HEK293 (cell line): Measurements from ENCODE around the gene STIM1.
A peak's percentile ranks its signal among the peaks of the same experiment; 100 is the strongest.

Source experiments
- FEZF1 ChIP-seq: fragments of 450-650 bp; formaldehyde crosslinking; IDR thresholded peaks from 2 replicates; pipeline ENCODE4 v1.5.1; 2016; ENCODE audit warnings: missing biosample characterization, missing genetic modification characterization
- GLI2 ChIP-seq: fragments of 450-650 bp; formaldehyde crosslinking; IDR thresholded peaks from 2 replicates; pipeline ENCODE4; 2017; ENCODE audit warnings: missing biosample characterization, missing genetic modification characterization, low read depth, borderline replicate concordance
- KLF1 ChIP-seq: fragments of 450-650 bp; formaldehyde crosslinking; IDR thresholded peaks from 2 replicates; pipeline ENCODE4 v1.5.1; 2016; ENCODE audit warnings: missing biosample characterization, missing genetic modification characterization
- KLF8 ChIP-seq: fragments of 450-650 bp; formaldehyde crosslinking; IDR thresholded peaks from 2 replicates; pipeline ENCODE4 v1.5.1; 2016; ENCODE audit warnings: missing biosample characterization, missing genetic modification characterization
- PRDM1 ChIP-seq: fragments of 450-650 bp; formaldehyde crosslinking; IDR thresholded peaks from 2 replicates; pipeline ENCODE4; 2016; ENCODE audit warnings: missing biosample characterization, missing genetic modification characterization
- SP2 ChIP-seq: fragments of 450-650 bp; formaldehyde crosslinking; IDR thresholded peaks from 2 replicates; pipeline ENCODE4 v1.5.1; 2016; ENCODE audit warnings: missing biosample characterization, missing genetic modification characterization
- ZBTB7A ChIP-seq: fragments of 450-650 bp; formaldehyde crosslinking; IDR thresholded peaks from 2 replicates; pipeline ENCODE4 v1.5.1; 2016; ENCODE audit warnings: low read depth, missing biosample characterization, missing genetic modification characterization
- ZEB2 ChIP-seq: fragments of 450-650 bp; formaldehyde crosslinking; IDR thresholded peaks from 2 replicates; pipeline ENCODE4 v1.5.1; 2016; ENCODE audit warnings: missing biosample characterization, missing genetic modification characterization
- ZFP41 ChIP-seq: fragments of 450-650 bp; formaldehyde crosslinking; IDR thresholded peaks from 2 replicates; pipeline ENCODE4 v1.5.1; 2016; ENCODE audit warnings: missing biosample characterization, missing genetic modification characterization, borderline replicate concordance
- ZNF169 ChIP-seq: fragments of 450-650 bp; formaldehyde crosslinking; IDR thresholded peaks from 2 replicates; pipeline ENCODE4 v1.5.1; 2016; ENCODE audit warnings: missing biosample characterization, missing genetic modification characterization
- ZNF19 ChIP-seq: fragments of 450-650 bp; formaldehyde crosslinking; IDR thresholded peaks from 2 replicates; pipeline ENCODE4; 2016; ENCODE audit warnings: missing biosample characterization, missing genetic modification characterization, low read depth
- ZNF23 ChIP-seq: fragments of 450-650 bp; formaldehyde crosslinking; IDR thresholded peaks from 2 replicates; pipeline ENCODE4 v1.5.1; 2016; ENCODE audit warnings: missing biosample characterization, missing genetic modification characterization, borderline replicate concordance
- ZNF391 ChIP-seq: fragments of 450-650 bp; formaldehyde crosslinking; IDR thresholded peaks from 2 replicates; pipeline ENCODE4 v1.5.1; 2016; ENCODE audit warnings: low read depth, missing biosample characterization, missing genetic modification characterization, borderline replicate concordance
- ZNF521 ChIP-seq: fragments of 450-650 bp; formaldehyde crosslinking; IDR thresholded peaks from 2 replicates; pipeline ENCODE4 v1.5.1; 2017; ENCODE audit warnings: missing biosample characterization, mild to moderate bottlenecking, missing genetic modification characterization
- ZNF558 ChIP-seq: fragments of 450-650 bp; formaldehyde crosslinking; IDR thresholded peaks from 2 replicates; pipeline ENCODE4 v1.5.1; 2016; ENCODE audit warnings: missing biosample characterization, missing genetic modification characterization
- ZNF561 ChIP-seq: fragments of 450-650 bp; IDR thresholded peaks from 2 replicates; pipeline ENCODE4 v1.5.1; 2018; ENCODE audit warnings: missing biosample characterization, missing genetic modification characterization, borderline replicate concordance
- ZNF768 ChIP-seq: fragments of 450-650 bp; formaldehyde crosslinking; IDR thresholded peaks from 2 replicates; pipeline ENCODE4 v1.5.1; 2018; ENCODE audit warnings: missing biosample characterization, mild to moderate bottlenecking, missing genetic modification characterization
- ZNF776 ChIP-seq: fragments of 450-650 bp; formaldehyde crosslinking; IDR thresholded peaks from 2 replicates; pipeline ENCODE4 v1.5.0; 2017; ENCODE audit warnings: missing biosample characterization, missing genetic modification characterization, borderline replicate concordance
- ZNF777 ChIP-seq: fragments of 450-650 bp; formaldehyde crosslinking; IDR thresholded peaks from 2 replicates; pipeline ENCODE4 v1.5.1; 2017; ENCODE audit warnings: missing biosample characterization, missing genetic modification characterization, borderline replicate concordance
- ZSCAN30 ChIP-seq: fragments of 450-650 bp; IDR thresholded peaks from 2 replicates; pipeline ENCODE4 v1.5.1; 2018; ENCODE audit warnings: missing biosample characterization, mild to moderate bottlenecking, missing genetic modification characterization, moderate library complexity
- TF ChIP-seq, protein P1 (sequence below): fragments of 450-650 bp; IDR thresholded peaks from 2 replicates; pipeline ENCODE4 v1.5.1; 2018; ENCODE audit warnings: missing biosample characterization, missing genetic modification characterization
- TF ChIP-seq, protein P2 (sequence below): fragments of 450-650 bp; formaldehyde crosslinking; IDR thresholded peaks from 2 replicates; pipeline ENCODE4 v1.5.1; 2016; ENCODE audit warnings: missing biosample characterization, missing genetic modification characterization
- TF ChIP-seq, protein P3 (sequence below): fragments of 450-650 bp; formaldehyde crosslinking; IDR thresholded peaks from 2 replicates; pipeline ENCODE4 v1.5.1; 2016; ENCODE audit warnings: missing biosample characterization, missing genetic modification characterization
- TF ChIP-seq, protein P4 (sequence below): fragments of 450-650 bp; formaldehyde crosslinking; IDR thresholded peaks from 2 replicates; pipeline ENCODE4 v1.5.1; 2017; ENCODE audit warnings: missing biosample characterization, missing genetic modification characterization
- TF ChIP-seq, protein P5 (sequence below): fragments of 450-650 bp; formaldehyde crosslinking; IDR thresholded peaks from 2 replicates; pipeline ENCODE4 v1.5.1; 2016; ENCODE audit warnings: missing biosample characterization, missing genetic modification characterization, borderline replicate concordance

STIM1 gene

DNA sequence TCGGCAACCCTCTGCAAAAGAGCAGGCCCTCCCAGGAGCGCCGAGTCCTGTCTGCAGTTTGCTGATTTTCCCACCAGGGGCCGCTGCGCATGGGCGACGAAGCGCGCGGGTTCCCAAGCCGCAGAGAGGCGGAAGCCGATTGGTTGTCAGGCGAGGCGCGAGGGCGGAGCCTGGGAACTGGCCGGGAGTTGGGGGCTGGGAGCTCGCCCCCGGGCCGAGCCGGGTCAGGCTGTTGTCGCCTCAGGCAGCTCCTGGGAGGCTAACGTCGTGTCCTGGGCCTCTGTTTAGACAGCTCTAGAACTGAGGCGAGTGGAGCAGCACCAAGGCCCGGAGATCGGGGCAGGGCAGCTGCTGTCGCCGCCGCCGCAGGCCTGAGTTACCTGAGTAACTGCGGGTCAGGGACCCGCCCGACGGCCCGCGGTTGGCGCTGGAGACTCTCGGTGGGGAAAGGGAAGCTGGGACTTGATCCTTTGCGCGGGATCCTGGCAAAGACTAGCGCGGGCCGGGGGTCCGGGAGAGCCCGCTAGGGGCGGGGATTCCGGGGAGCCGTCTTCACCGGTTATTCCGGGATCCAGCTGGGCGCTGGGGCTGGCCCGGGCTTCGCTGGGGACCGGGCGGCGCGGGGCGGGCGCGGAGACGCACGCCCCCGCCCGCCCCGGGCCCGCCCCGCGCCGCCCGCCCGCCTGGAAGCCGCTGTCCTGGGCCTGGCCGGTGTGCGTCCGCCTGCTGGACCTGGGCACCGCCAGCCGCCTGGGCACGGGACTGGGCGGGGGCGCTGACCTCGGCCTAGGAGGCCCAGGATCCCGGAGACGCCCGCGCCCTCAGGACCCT, at the start of gene STIM1 (continued):
- TF ChIP-seq ZNF561 (tag by site-specific recombination) (0 out of 2 replicates have a peak, but pooled peaks have one; percentile 17), SP2 (tag by site-specific recombination) (peak; percentile 85), ZNF521 (tag by site-specific recombination) (no peak), ZNF169 (no peak), ZBTB7A (tag by site-specific recombination) (no peak), ZNF391 (tag by site-specific recombination) (no peak), ZNF776 (tag by site-specific recombination) (no peak), PRDM1 (tag by site-specific recombination) (no peak), KLF8 (peak; percentile 67; the same call in 1 of the 2 replicates), ZNF768 (tag by site-specific recombination) (no peak), ZSCAN30 (tag by site-specific recombination) (no peak), KLF1 (peak; percentile 46; the same call in 1 of the 2 replicates), ZNF23 (no peak), ZEB2 (tag by site-specific recombination) (peak; percentile 73), FEZF1 (tag by site-specific recombination) (no peak), ZNF19 (tag by site-specific recombination) (no peak), ZFP41 (tag by site-specific recombination) (no peak), ZNF777 (tag by site-specific recombination) (peak; percentile 79; the same call in 1 of the 2 replicates), ZNF558 (tag by site-specific recombination) (no peak), GLI2 (tag by site-specific recombination) (no peak)
- TF ChIP-seq, protein P1, sequence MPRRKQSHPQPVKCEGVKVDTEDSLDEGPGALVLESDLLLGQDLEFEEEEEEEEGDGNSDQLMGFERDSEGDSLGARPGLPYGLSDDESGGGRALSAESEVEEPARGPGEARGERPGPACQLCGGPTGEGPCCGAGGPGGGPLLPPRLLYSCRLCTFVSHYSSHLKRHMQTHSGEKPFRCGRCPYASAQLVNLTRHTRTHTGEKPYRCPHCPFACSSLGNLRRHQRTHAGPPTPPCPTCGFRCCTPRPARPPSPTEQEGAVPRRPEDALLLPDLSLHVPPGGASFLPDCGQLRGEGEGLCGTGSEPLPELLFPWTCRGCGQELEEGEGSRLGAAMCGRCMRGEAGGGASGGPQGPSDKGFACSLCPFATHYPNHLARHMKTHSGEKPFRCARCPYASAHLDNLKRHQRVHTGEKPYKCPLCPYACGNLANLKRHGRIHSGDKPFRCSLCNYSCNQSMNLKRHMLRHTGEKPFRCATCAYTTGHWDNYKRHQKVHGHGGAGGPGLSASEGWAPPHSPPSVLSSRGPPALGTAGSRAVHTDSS, result no peak
- TF ChIP-seq, protein P2, sequence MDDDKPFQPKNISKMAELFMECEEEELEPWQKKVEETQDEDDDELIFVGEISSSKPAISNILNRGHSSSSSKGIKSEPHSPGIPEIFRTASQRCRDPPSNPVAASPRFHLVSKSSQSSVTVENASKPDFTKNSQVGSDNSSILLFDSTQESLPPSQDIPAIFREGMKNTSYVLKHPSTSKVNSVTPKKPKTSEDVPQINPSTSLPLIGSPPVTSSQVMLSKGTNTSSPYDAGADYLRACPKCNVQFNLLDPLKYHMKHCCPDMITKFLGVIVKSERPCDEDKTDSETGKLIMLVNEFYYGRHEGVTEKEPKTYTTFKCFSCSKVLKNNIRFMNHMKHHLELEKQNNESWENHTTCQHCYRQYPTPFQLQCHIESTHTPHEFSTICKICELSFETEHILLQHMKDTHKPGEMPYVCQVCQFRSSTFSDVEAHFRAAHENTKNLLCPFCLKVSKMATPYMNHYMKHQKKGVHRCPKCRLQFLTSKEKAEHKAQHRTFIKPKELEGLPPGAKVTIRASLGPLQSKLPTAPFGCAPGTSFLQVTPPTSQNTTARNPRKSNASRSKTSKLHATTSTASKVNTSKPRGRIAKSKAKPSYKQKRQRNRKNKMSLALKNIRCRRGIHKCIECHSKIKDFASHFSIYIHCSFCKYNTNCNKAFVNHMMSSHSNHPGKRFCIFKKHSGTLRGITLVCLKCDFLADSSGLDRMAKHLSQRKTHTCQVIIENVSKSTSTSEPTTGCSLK (tag by site-specific recombination), result no peak
- TF ChIP-seq, protein P3, sequence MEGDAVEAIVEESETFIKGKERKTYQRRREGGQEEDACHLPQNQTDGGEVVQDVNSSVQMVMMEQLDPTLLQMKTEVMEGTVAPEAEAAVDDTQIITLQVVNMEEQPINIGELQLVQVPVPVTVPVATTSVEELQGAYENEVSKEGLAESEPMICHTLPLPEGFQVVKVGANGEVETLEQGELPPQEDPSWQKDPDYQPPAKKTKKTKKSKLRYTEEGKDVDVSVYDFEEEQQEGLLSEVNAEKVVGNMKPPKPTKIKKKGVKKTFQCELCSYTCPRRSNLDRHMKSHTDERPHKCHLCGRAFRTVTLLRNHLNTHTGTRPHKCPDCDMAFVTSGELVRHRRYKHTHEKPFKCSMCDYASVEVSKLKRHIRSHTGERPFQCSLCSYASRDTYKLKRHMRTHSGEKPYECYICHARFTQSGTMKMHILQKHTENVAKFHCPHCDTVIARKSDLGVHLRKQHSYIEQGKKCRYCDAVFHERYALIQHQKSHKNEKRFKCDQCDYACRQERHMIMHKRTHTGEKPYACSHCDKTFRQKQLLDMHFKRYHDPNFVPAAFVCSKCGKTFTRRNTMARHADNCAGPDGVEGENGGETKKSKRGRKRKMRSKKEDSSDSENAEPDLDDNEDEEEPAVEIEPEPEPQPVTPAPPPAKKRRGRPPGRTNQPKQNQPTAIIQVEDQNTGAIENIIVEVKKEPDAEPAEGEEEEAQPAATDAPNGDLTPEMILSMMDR (tag by site-specific recombination), result peak; percentile 89
- TF ChIP-seq, protein P4, sequence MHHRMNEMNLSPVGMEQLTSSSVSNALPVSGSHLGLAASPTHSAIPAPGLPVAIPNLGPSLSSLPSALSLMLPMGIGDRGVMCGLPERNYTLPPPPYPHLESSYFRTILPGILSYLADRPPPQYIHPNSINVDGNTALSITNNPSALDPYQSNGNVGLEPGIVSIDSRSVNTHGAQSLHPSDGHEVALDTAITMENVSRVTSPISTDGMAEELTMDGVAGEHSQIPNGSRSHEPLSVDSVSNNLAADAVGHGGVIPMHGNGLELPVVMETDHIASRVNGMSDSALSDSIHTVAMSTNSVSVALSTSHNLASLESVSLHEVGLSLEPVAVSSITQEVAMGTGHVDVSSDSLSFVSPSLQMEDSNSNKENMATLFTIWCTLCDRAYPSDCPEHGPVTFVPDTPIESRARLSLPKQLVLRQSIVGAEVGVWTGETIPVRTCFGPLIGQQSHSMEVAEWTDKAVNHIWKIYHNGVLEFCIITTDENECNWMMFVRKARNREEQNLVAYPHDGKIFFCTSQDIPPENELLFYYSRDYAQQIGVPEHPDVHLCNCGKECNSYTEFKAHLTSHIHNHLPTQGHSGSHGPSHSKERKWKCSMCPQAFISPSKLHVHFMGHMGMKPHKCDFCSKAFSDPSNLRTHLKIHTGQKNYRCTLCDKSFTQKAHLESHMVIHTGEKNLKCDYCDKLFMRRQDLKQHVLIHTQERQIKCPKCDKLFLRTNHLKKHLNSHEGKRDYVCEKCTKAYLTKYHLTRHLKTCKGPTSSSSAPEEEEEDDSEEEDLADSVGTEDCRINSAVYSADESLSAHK, result no peak
- TF ChIP-seq, protein P5, sequence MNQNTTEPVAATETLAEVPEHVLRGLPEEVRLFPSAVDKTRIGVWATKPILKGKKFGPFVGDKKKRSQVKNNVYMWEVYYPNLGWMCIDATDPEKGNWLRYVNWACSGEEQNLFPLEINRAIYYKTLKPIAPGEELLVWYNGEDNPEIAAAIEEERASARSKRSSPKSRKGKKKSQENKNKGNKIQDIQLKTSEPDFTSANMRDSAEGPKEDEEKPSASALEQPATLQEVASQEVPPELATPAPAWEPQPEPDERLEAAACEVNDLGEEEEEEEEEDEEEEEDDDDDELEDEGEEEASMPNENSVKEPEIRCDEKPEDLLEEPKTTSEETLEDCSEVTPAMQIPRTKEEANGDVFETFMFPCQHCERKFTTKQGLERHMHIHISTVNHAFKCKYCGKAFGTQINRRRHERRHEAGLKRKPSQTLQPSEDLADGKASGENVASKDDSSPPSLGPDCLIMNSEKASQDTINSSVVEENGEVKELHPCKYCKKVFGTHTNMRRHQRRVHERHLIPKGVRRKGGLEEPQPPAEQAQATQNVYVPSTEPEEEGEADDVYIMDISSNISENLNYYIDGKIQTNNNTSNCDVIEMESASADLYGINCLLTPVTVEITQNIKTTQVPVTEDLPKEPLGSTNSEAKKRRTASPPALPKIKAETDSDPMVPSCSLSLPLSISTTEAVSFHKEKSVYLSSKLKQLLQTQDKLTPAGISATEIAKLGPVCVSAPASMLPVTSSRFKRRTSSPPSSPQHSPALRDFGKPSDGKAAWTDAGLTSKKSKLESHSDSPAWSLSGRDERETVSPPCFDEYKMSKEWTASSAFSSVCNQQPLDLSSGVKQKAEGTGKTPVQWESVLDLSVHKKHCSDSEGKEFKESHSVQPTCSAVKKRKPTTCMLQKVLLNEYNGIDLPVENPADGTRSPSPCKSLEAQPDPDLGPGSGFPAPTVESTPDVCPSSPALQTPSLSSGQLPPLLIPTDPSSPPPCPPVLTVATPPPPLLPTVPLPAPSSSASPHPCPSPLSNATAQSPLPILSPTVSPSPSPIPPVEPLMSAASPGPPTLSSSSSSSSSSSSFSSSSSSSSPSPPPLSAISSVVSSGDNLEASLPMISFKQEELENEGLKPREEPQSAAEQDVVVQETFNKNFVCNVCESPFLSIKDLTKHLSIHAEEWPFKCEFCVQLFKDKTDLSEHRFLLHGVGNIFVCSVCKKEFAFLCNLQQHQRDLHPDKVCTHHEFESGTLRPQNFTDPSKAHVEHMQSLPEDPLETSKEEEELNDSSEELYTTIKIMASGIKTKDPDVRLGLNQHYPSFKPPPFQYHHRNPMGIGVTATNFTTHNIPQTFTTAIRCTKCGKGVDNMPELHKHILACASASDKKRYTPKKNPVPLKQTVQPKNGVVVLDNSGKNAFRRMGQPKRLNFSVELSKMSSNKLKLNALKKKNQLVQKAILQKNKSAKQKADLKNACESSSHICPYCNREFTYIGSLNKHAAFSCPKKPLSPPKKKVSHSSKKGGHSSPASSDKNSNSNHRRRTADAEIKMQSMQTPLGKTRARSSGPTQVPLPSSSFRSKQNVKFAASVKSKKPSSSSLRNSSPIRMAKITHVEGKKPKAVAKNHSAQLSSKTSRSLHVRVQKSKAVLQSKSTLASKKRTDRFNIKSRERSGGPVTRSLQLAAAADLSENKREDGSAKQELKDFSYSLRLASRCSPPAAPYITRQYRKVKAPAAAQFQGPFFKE (tag by site-specific recombination), result no peak
